ENCODE data around the gene SCN9A. TPM values are rescaled to one million over a fixed set of nuclear protein-coding genes. Genes with fewer than 3 reads are reported as not detected.
"Not testable (repeated sequence)": the region's sequence is repeated elsewhere in the genome, so short reads cannot be mapped to it uniquely, and the experiment has no call there.

Gene SCN9A
- total and polyA plus RNA-seq, 12 donors: 0.10 to 2.9 (median 0.79) TPM

DNA sequence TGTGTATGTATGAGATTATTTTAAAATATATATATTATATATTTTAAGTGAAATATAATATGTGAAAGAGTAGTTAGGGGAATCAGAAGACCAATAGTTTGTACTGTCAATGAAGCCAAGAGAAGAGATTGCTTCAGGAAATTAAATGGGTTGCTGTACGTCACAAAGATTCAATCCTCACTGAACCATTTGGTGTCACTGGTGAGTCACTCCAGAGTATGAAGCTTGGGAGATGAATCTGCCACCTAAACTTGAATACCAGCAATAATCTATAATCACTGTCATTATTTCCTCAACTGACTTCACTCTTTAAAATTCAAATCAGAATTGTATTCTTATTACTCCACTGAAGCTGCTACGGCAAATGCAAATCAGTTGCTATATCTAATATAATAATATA lies 41.9 kb upstream of the SCN9A start:
- intact Hi-C loops (cut with DNase I): loop anchor here in 1 of 10 donors (10.0 kb wide), 1 partner anchor 97 kb away; no protein-coding TSS in a partner anchor
- Histone ChIP-seq H3K9me3 (no peaks in the 10 kb centered on the region), H3K27ac (no peak overlapping the region), H3K4me1 (no peaks in the 10 kb centered on the region), H3K36me3 (peaks cover 0 to 5% (median 0%) of the 10 kb centered on the region in 9 donors), H3K4me3 (no peak overlapping the region), H3K27me3 (no peaks in the 10 kb centered on the region)
- 63 to 71% methylated on average over 2 of the region's 2 CpGs for WGBS, 2 donors
- peak in 3 of 9 donors; percentile 12 to 46 (median 39) for TF ChIP-seq CTCF (IDR thresholded peaks at IDR 0.05)
- no peak for DNase-seq
- peak in 1 of 8 donors; percentile 52 for ATAC-seq

- no peak overlapping the region for H3K27ac ChIP-seq
- H3K4me1 ChIP-seq: peaks cover 0 to 9% (median 0%) of the 10 kb centered on the region in 9 donors
- H3K9me3 ChIP-seq: no peaks in the 10 kb centered on the region
- TF ChIP-seq CTCF (IDR thresholded peaks at IDR 0.05): no peak
- DNase-seq: no peak
- ATAC-seq: no peak
- WGBS, 2 donors: 92 to 94% methylated on average over 1 of the region's 1 CpG
- no peak overlapping the region for H3K4me3 ChIP-seq
- no peaks in the 10 kb centered on the region for H3K27me3 ChIP-seq
- H3K36me3 ChIP-seq: peaks cover 0 to 21% (median 0%) of the 10 kb centered on the region in 9 donors
- intact Hi-C loops (cut with DNase I): loop anchor here in 1 of 10 donors (10.0 kb wide), 1 partner anchor 102 kb away; no protein-coding TSS in a partner anchor
These were observed 37.5 kb upstream of the SCN9A start for GRCh38 chr2:166413255-166413654.

- Histone ChIP-seq H3K4me1 (peaks cover 0 to 9% (median 0%) of the 10 kb centered on the region in 9 donors), H3K9me3 (no peaks in the 10 kb centered on the region), H3K36me3 (peaks cover 0 to 24% (median 0%) of the 10 kb centered on the region in 9 donors), H3K27me3 (no peaks in the 10 kb centered on the region), H3K27ac (no peak overlapping the region), H3K4me3 (no peak overlapping the region)
- 64 to 71% methylated on average over 6 of the region's 6 CpGs for WGBS, 2 donors
- DNase-seq (no peak), ATAC-seq (no peak)
- no peak for TF ChIP-seq CTCF (IDR thresholded peaks at IDR 0.05)
- intact Hi-C loops (cut with DNase I): loop anchor here in 1 of 10 donors (10.0 kb wide), 1 partner anchor 103 kb away; no protein-coding TSS in a partner anchor
These were observed 35.9 kb upstream of the SCN9A start for GRCh38 chr2:166411473-166412230.

GRCh38 chr2:166410828-166411472 lies 35.2 kb upstream of the SCN9A start:
- no peak for TF ChIP-seq CTCF (IDR thresholded peaks at IDR 0.05)
- H3K4me3 ChIP-seq: no peak overlapping the region
- H3K27ac ChIP-seq: no peak overlapping the region
- no peaks in the 10 kb centered on the region for H3K27me3 ChIP-seq
- H3K9me3 ChIP-seq: no peaks in the 10 kb centered on the region
- peaks cover 0 to 27% (median 0%) of the 10 kb centered on the region in 9 donors for H3K36me3 ChIP-seq
- WGBS, 2 donors: 70 to 79% methylated on average over 7 of the region's 7 CpGs
- DNase-seq (no peak), ATAC-seq (peak in 2 of 8 donors; percentile 60 to 82)
- H3K4me1 ChIP-seq: peaks cover 0 to 9% (median 0%) of the 10 kb centered on the region in 9 donors
- intact Hi-C loops (cut with DNase I): loop anchor here in 1 of 10 donors (10.0 kb wide), 1 partner anchor 104 kb away; no protein-coding TSS in a partner anchor

- WGBS, 2 donors: 79 to 85% methylated on average over 2 of the region's 2 CpGs
- H3K4me3 ChIP-seq; H3K27me3 ChIP-seq; H3K27ac ChIP-seq; intact Hi-C loops (cut with DNase I); ATAC-seq; H3K4me1 ChIP-seq; H3K9me3 ChIP-seq; DNase-seq: not testable (repeated sequence)
- H3K36me3 ChIP-seq: peaks cover 0 to 22% (median 0%) of the 10 kb centered on the region in 9 donors
These were observed 32.0 kb upstream of the SCN9A start for GRCh38 chr2:166407746-166408145.
